GM18519 (cell line): Measurements from ENCODE around the gene ZNF451.

Experiments used
- ATAC-seq: cut with Tn5 transposase; IDR thresholded peaks from one replicate; pipeline ENCODE4 v1.9.1; 2021; ENCODE audit warnings: mild to moderate bottlenecking, moderate library complexity; ENCODE audit not compliant: unreplicated experiment, low FRiP score

The ZNF451 gene

GRCh38 chr6:57147401-57147800 is 57.4 kb downstream of the ZNF451 start:
- ATAC-seq = no peak

GRCh38 chr6:57147955-57148858 is 58.2 kb downstream of the ZNF451 start:
- ATAC-seq = no peak

- ATAC-seq = no peak
Measured at GRCh38 chr6:57158658-57159057, 68.7 kb downstream of the ZNF451 start.

GRCh38 chr6:57159127-57159526 is 69.1 kb downstream of the ZNF451 start:
- no peak for ATAC-seq

GRCh38 chr6:57162028-57162427 is 72.0 kb downstream of the ZNF451 start:
- no peak for ATAC-seq

- ATAC-seq = no peak
Measured at GRCh38 chr6:57162516-57162915, 72.5 kb downstream of the ZNF451 start.

- no peak for ATAC-seq
Measured at GRCh38 chr6:57163956-57164355, 74.0 kb downstream of the ZNF451 start.

- no peak for ATAC-seq
Measured at GRCh38 chr6:57165080-57165479, 75.1 kb downstream of the ZNF451 start.

GRCh38 chr6:57172136-57173055 is 82.4 kb downstream of the ZNF451 start, which contains the start of gene BAG2:
Gene BAG2 (plus strand): TSS chr6:57172326. CDS start chr6:57172698, 372 bp downstream.
- ATAC-seq = peak; percentile 74

- no peak for ATAC-seq
Measured at GRCh38 chr6:57173056-57173885, 83.3 kb downstream of the ZNF451 start.

- ATAC-seq = no peak
Measured at GRCh38 chr6:57173886-57174510, 84.0 kb downstream of the ZNF451 start.

GRCh38 chr6:57174511-57174907 is 84.5 kb downstream of the ZNF451 start:
- no peak for ATAC-seq

GRCh38 chr6:57177545-57178265 is 87.7 kb downstream of the ZNF451 start:
- no peak for ATAC-seq

GRCh38 chr6:57180596-57180995 is 90.6 kb downstream of the ZNF451 start:
- no peak for ATAC-seq

GRCh38 chr6:57182017-57182432 is 92.0 kb downstream of the ZNF451 start:
- no peak for ATAC-seq

- no peak for ATAC-seq
Measured at GRCh38 chr6:57183336-57183735, 93.3 kb downstream of the ZNF451 start.

- no peak for ATAC-seq
Measured at GRCh38 chr6:57190140-57190539, 100.2 kb downstream of the ZNF451 start.

GRCh38 chr6:57193177-57193576 is 103.2 kb downstream of the ZNF451 start:
- ATAC-seq = no peak

- ATAC-seq = no peak
Measured at GRCh38 chr6:57195457-57195856, 105.5 kb downstream of the ZNF451 start.
